HS-27A (cell line): ENCODE measurements around the gene OR2A1.
"Not testable (repeated sequence)": the region's sequence is repeated elsewhere in the genome, so short reads cannot be mapped to it uniquely, and the experiment has no call there.

Experiments
- DNase-seq: peaks from one replicate; pipeline ENCODE4 v3.0.0-alpha.2; 2012; ENCODE audit warnings: low read depth, missing footprints

Gene OR2A1, protein sequence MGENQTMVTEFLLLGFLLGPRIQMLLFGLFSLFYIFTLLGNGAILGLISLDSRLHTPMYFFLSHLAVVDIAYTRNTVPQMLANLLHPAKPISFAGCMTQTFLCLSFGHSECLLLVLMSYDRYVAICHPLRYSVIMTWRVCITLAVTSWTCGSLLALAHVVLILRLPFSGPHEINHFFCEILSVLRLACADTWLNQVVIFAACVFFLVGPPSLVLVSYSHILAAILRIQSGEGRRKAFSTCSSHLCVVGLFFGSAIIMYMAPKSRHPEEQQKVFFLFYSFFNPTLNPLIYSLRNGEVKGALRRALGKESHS

DNA sequence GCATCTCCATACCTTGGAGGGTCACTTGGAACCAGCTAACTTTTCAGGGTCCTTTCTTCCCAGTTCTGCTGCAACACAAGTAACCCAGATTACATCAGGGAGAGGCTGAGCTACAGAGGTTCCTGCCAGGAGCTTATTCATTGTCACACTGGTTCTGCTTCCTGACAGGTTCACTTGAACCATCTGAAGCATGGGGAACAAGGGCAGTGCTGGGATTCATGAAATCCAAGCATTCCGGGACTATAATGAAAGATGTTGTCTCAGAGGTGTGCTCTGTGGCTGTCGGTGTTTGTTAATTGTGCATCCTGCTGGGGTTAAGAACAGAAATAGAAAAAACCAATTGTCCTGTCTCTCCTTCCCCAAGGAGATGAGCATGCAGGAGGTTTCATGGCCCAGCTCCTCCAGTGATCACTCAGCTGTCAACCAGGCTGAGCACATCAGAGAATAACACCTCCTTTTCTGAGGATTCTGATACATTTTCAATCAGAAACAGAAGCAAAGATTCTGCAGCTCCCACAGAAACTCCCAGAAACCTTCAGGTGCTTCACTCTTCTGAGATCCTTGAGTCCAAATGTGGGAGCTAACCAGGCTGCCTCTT is at the start of gene OR2A1:
OR2A1 (plus strand) TSS at position 548 of the 598 bp plus-strand sequence. CDS start 5,706 bp downstream, outside the sequence.
- not testable (repeated sequence) for DNase-seq

DNA sequence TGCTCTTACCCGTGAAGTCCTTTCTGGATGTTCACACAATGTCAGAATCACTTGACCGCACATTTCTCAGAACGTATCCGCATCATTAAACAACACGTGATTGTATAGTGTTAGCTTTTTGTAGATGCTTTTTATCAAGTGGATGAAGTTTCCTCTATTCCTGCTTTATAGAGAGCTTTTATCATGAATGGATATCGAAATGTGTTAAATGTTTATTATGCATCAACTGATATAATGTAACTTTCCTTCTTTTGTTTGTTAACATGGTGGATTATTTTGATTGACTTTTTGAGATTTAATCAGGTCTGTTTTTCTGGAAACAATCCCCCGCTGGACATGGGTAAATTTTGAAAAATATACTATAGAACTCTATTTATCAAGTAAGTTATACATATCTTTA is 47.5 kb upstream of the OR2A1 start, which contains the start of gene OR2A7:
OR2A7 (minus strand) TSS at position 101 of the 400 bp plus-strand sequence. CDS start 5,164 bp downstream, outside the sequence.
- not testable (repeated sequence) for DNase-seq

DNA sequence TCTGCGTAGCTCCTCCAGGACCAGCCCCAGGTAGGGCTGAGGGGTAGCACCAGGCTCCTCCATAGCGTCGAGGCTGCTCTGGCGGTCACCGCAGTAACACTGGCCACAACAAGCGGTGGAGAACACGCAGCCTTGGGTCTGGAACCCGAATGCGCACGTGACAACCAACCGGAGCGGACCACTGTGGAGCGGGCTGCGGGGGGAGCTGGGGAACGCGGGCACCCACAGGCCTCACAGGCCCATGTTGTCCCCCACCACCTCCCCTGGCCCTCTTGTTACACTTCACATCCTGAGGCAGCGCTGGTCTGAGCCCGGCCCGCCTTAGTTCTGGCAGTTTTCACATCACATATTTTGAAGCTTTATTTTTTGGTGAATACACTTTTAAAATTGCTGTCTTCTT is 43.0 kb upstream of the OR2A1 start, which contains the start of gene CTAGE8:
CTAGE8 (minus strand) TSS at position 101 of the 400 bp plus-strand sequence; CDS start at position 63, 38 bp downstream.
- DNase-seq: not testable (repeated sequence)

DNA sequence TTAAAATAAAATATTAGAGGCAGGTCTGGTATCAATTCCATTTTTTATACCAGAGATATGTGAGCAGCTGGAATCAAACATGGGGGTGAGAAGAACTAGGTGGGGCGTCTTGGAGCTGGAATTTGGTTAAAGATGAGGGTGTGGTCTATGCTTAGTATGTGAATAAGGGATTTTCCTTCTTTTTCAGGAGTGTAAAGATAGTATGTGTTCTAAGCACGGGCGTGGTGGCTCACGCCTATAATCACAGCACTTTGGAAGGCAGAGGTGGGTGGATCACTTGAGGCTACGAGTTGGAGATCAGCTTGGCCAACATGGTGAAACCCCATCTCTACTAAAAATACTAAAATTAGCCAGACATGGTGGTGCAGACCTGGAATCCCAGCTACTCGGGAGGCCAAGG is 36.9 kb upstream of the OR2A1 start:
- not testable (repeated sequence) for DNase-seq

DNA sequence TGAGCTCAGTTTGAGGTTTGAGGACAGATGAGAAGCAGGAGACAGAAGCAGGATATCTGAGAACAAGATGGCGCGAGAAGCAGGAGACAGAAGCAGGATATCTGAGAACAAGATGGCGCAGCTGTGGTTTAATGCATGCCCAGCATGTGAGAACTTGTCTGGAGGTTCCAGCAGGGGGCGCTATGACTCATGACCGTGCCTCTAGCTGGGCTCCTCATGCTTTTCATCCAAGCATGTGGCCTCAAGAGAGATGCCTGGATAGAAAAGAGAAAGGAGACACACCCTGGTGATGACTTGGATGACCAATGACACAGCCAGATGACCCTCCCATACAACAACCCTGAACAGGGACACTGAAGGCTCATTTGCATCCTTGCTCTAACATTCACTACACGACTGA is 32.2 kb upstream of the OR2A1 start:
- not testable (repeated sequence) for DNase-seq

DNA sequence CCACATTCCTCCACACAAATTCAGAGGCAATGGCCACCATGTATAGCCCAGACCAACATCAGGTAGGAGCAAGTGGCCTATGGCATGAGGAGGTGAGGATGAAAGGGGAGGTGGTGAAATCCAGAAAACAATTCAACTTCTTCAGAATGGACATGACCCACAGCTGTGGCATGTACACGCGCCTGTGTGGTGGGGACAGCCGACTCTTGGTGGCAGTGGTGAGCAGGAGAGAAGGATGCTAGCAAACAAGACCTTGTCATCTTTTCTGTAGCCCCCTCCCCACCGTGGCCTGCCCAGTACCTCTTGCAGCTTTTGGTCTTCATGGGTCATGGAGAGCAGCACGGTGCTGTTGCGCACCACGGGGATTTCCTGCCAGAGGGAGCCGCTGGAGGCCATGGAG is 30.2 kb upstream of the OR2A1 start:
- DNase-seq: not testable (repeated sequence)

DNA sequence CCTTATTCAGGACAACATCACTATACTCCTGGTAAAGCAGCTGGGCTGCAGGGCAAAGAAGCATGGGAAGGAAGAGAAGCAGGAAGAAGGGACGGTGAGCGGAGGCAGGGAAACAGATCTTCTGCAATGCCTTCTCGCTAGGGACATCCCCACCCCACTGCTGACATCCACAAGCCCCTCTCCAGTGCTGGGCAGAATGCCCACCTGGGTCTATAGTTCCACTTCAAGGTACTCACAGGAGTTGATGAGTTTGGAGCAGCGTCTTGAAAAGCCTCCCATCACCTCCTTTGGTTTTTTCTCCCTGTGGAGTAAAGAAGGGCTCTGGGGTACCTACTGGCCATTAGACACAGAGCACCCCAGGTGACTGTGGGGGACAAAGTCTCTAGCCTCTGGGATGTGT is 29.7 kb upstream of the OR2A1 start:
- not testable (repeated sequence) for DNase-seq

DNA sequence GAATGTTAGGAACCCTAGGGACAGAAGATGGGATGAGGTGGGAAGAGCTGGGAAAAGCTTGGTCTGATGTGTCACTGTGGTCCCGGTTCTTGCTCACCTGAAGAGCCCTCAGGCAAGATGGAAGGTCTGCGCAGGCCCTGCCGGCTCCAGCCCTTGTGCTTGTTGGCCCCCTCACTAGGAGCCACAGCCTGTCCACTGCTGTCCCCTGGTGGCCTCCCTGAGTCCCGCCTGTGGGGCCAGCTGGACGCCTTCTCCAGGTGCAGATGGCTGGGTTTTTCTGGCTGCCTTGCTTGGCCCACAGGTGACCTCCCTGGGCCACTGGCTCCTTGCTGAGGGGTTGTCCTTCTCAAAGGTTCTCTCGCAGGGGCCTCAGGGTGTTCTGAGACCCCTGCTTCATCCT is 28.5 kb upstream of the OR2A1 start:
- DNase-seq: not testable (repeated sequence)

DNA sequence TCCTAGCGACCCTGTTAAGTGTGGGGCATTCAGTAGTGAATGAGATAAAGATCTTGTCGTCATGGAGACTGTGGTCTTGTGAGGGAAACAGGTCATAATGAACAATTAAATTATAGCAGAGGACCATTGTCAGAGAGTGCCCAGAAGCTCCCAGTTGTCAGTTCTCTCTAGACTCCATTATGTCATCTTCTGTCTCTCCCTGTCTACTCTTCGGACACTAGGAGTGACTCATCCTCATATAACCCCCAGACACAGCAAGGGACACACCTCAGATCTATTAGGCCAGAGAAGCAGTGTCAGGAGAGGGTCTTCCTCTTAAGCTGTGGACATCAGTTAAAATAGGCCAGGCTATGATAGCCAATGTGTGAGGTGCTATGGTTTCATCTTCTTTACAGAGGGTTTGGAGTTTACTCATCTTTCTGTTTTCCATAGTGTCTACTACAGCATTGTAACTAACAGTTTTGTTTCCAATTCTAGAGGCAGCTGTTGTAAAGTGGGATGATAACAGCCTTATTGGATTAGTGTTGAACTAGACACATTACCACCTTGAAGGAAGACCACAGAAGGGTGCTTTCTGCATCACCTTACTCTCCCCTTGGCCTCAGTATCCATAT is 24.9 kb upstream of the OR2A1 start:
- DNase-seq: not testable (repeated sequence)

DNA sequence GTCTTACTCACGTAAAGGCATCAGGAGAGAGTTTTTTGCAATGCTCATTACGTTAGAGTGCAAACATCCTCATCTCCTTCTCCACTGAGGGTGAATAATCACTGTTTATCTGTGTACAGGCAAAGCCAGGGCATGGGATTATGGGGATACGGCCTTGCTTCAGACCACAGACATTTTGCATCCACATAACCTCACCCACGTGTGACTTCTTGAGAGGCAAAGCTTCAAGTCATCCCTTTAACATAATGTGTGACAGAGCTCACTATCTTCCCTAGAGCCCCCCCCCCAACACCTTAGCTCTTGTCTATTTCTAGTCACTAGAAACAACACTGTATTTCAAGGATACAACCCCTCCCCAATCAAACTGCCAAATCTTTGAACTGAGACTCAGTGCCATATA is 20.6 kb upstream of the OR2A1 start:
- DNase-seq: not testable (repeated sequence)

DNA sequence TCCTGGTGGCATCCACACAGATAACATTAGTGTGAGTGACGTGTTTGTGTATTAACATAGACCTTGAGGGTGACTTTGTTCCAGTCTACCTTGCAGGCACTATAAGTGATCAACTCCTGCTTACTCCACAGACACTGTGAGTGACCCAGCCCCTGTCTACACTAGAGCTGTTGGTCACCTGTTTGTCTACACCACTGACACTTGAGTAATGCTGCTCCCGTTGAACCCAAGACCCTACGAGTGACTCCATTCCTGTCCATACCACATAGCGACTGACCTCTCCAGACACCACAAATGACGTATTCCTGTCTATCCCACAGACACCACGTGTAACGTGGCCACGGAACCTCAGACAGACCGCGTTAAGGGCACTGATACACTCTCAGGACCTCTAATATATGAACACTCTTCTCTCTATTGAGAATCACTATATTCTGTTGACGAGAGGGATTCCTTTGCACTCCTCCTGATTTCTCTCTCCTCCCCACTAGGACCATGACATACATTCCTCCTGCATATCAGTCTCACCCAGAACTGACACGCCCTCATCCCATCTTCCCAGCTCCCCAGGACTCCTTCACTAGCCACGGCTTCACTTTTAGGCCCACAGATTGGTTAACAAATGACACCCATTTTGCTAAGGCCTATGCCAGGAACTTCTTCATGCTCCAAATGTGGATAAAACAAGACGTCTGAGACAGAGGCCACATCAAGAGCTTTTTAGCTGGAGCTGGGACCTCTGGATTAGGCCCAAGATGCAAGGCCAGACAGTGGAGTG is 19.6 kb upstream of the OR2A1 start:
- not testable (repeated sequence) for DNase-seq

DNA sequence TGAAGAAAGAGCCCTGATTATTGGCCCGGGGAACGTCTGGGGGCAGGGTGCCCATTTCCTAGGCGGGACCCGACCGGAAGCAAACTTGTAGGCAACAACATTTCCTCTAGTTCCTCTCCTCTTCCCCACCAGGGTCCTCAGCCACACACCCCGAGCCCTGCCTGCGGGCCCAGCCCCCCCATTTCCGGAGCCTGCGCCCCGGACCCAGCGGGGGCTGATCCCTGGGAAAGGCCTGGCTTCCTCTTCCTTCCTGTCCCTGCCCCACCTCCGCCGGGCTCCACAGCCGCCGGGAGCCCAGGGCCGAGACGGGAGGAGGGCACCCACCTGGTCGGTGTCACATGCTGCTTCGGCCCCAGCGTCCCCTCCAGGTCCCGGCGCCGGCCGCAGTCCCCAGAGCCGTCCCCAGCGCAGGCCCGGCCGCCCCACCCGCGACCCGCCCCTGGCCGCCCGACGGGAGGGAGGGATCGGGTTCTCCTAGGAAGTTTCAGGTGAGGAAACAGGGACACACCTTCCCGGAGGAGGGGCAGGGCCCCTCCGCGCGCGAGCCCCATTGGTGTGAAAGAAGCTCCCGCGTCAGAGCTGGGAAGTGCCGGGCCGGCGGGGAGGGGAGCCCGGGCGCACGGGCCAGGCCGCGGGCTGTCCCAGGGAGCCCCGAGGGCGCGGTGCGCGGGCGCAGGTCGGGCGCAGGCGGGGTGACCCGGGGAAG is 18.3 kb upstream of the OR2A1 start:
- DNase-seq: not testable (repeated sequence)

DNA sequence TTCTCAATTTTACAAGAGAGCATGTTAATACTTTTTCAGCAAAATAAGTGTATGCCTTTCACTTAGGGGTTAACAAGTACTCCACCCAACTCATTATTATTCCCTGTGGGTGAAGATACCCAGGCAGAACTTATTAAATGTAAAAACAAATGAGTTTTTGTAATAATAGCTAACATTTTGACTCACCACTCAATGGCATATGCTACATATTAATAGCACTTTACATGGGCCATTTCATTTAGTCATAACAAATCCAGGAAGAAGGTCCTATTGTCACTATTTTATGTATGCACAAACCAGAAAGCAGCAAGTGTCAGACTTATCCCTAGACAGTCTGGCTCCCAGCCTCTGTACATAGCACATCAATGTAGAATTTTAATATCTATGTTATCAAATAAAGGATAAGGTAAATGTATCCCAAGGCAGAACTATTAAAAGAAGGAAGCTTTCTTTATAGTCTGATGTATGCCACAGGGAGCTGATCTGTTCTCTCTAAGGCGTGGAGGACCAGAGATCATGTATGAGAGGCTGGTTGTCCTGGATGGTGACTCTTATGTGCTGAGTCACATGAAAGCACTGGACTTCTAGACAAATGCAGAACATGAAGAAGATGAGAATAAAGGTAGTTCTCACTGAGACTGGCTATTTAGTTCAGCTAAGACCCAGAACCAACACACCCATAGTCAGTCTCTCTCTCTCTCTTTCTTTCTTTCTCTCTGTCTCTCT is 9.5 kb upstream of the OR2A1 start:
- DNase-seq: not testable (repeated sequence)

DNA sequence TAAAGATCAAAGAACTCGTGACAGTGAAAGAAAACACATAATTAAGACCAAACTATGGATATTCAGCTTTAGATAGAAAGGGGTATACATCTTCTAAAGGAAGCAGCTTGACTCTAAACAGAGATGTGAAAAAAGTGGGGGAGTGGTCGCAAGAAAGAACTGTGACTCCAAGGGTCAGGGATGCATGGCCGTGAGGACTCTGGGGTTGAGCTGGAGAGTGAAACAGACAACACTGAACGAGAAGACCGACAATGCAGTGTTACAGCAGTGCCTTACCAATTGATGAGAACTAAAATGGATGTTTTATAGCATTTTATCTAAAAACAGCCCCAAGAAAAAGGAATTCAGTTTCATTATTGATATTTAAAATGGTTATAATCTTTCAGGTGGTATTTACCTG is 8.6 kb upstream of the OR2A1 start:
- DNase-seq: not testable (repeated sequence)

DNA sequence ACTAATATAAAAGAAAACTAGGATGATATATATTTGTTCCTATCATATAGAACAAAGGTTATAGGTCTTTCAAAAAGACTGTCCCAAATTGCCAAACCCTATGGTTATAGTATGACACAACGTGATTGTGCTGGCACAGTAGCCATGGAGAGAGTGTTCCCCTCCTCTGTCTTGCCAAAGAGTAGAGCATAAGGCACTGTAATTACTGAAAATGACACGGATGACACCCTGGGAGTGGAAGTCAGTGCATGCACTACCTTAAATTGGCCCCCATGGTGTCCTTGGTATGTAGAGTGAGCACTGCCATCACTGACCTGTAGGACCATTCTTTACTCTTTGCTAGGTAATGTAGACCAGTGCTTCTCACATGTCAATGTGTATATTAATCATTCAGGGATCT is 7.1 kb upstream of the OR2A1 start:
- not testable (repeated sequence) for DNase-seq

DNA sequence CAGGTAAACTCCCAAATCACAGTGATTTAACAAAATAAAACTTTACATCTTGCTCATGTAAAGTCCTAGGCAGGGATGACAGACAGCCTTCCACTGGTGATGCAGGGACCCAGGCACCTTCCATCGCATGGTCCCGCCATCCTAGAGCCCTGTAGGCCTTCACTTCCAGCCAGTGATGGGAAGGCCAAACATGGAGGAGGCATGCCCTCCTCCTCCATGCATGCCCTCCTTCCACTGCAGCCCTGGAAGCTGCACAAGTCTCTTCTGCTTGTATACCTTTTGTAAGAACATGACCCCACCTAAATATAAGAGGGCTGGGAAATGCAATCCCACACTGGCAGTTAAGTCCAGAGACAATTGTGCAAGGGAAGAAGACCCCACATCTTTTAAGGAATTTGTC is 2.5 kb upstream of the OR2A1 start:
- not testable (repeated sequence) for DNase-seq

DNA sequence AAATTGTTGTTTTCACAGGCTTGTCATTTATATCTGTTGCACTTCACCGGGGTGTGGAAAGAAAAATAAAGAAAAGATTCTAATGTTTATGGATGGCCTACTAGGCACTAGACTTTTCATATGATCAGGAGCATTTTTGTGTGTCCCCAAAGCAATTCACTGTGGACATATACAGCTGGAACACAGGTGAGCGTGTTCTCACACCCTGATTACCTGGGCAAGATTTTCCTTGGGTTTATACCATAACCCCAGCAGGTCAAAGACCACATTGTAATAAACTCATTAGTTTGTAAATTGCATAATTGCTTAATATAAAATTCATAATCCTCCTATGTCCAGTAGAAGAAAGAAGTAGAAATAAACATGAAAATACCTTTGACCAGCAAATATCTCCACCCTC is 1.0 kb upstream of the OR2A1 start:
- DNase-seq: not testable (repeated sequence)

DNA sequence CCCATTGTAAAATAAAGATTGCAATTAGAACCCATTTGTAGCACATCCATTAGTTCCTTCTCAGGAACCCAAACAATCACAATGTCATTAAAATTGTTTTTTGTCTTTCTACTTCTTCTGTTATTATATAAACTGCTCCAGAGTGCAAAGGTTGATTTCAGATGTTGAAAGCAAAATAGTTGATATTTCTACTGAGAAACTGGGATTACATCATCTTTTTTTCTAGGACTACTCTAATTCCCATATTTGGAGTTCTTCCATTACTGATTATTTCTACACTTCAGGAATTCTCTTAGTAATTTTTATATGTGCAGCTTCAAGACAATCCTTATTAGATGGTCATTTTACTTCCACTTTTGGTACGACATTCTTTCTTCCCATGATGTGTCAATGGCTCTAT is 5.3 kb downstream of the OR2A1 start:
- not testable (repeated sequence) for DNase-seq

DNA sequence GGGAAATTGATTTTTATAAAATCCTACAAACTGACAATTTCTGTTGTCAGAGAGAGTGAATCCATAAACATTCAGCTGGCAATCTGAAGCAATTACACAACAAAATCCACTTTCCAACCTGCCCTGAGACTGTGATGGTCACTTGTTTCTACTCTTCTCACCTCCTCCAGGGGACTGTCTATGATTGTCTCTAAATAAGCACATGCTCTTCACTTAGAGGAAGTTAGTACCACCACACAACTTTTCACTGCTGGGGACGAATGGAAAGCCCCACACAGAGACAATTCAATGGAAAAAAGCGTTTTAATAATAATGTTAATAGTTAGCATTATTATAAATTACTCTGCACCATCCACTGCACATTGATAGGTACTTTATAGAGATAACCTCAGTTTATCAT is 7.3 kb downstream of the OR2A1 start:
- not testable (repeated sequence) for DNase-seq

DNA sequence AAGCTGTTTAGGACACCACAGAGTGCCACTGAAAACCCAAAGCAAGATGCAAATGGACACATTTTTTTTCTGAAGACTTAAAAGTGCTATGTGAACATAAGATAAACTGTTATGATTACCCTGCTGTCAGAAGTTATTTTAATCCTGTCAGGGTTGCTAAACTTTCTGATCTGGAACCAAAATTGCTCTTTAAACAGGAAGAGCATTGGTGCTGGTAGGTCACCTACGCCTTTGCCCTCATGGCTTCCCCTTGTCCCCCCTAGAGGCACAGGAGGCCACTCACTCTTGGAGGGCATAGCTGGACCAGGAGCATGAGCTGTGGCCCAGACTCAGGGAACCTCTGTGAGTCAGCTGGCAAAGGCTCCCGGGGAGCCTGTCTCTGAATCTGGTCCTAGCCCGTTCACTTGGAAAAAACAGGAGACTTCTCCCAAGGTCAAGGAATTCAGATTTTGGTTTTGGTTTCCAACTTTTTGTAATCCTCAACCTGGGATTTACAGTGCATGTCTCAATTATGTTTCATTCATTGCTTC is 9.5 kb downstream of the OR2A1 start:
- not testable (repeated sequence) for DNase-seq
